IMR-90 (cell line): ENCODE results near the gene HTR2A. TPM values are rescaled to one million over a fixed set of nuclear protein-coding genes. Genes with fewer than 3 reads are reported as not detected.

Experiments used
- ATAC-seq: fragments of 200-7000 bp; cut with Tn5 transposase; 2 replicates; pipeline ENCODE4 v1.9.1; 2020; ENCODE audit warnings: low read depth, mild to moderate bottlenecking, moderate library complexity
- BruUV-seq: library from RNA; stranded (reverse); fragments of 400-500 nt; replicated peaks from 2 replicates; lab custom pipeline; 2021; lab: Mats Ljungman, UMichigan
- CTCF ChIA-PET: fragments of 300-600 bp; formaldehyde crosslinking; extraction: SDS; loops from one replicate; lab custom pipeline; 2021; ENCODE audit warnings: antibody characterized with exemption; lab: Yijun Ruan, JAX
- POLR2A ChIA-PET: fragments of 300-600 bp; sonication (Branson Sonifier 250); formaldehyde crosslinking; loops from one replicate; lab custom pipeline; 2022; ENCODE audit warnings: antibody characterized with exemption; ENCODE audit not compliant: unreplicated experiment; lab: Charles Lee
- DNase-seq: peaks from one replicate; pipeline ENCODE4 v3.0.0; 2013
- H2AFZ ChIP-seq: replicated peaks from 2 replicates; pipeline ENCODE3; 2013; ENCODE audit warnings: low read length, mild to moderate bottlenecking; ENCODE audit not compliant: poor library complexity
- H2AK5ac ChIP-seq: 2 replicates; pipeline ENCODE4 v1.6.1; 2013; ENCODE audit warnings: low read depth, low read length, inconsistent platforms
- H2AK9ac ChIP-seq: replicated peaks from 2 replicates; pipeline ENCODE3; 2013; ENCODE audit warnings: mild to moderate bottlenecking, low read depth, low read length, moderate library complexity; ENCODE audit not compliant: poor library complexity
- H2BK120ac ChIP-seq: 2 replicates; pipeline ENCODE4 v1.6.1; 2013; ENCODE audit warnings: low read depth, low read length, inconsistent platforms
- H2BK15ac ChIP-seq: 3 replicates; pipeline ENCODE4 v1.6.1; 2013; ENCODE audit warnings: low read depth, low read length, inconsistent platforms
- H2BK20ac ChIP-seq: 2 replicates; pipeline ENCODE4 v1.6.1; 2013; ENCODE audit warnings: low read depth, mild to moderate bottlenecking, inconsistent platforms, low read length, moderate library complexity
- H2BK5ac ChIP-seq: 2 replicates; pipeline ENCODE4 v1.6.1; 2013; ENCODE audit warnings: mild to moderate bottlenecking, low read depth, low read length, inconsistent platforms; ENCODE audit not compliant: poor library complexity, severe bottlenecking
- H3K14ac ChIP-seq: replicated peaks from 2 replicates; pipeline ENCODE4 v1.6.1; 2013; ENCODE audit warnings: low read depth, low read length, inconsistent platforms
- H3K18ac ChIP-seq: 2 replicates; pipeline ENCODE4 v1.6.1; 2013; ENCODE audit warnings: low read depth, low read length, control low read depth
- H3K23ac ChIP-seq: 2 replicates; pipeline ENCODE4 v1.6.1; 2013; ENCODE audit warnings: low read depth, low read length, inconsistent platforms
- H3K27ac ChIP-seq: 2 replicates; pipeline ENCODE4 v1.5.1; 2013; ENCODE audit warnings: mild to moderate bottlenecking, control low read depth, low read length; ENCODE audit not compliant: insufficient read depth
- H3K27me3 ChIP-seq: 2 replicates; pipeline ENCODE4 v1.6.1; 2013; ENCODE audit warnings: low read length; ENCODE audit not compliant: control insufficient read depth, insufficient read depth
- H3K36me3 ChIP-seq: 2 replicates; pipeline ENCODE4 v1.6.1; 2013; ENCODE audit warnings: low read length, mixed read lengths; ENCODE audit not compliant: control insufficient read depth, insufficient read depth
- H3K4ac ChIP-seq: 2 replicates; pipeline ENCODE4 v1.6.1; 2013; ENCODE audit warnings: low read depth, low read length, inconsistent platforms
- H3K4me1 ChIP-seq: 2 replicates; pipeline ENCODE4 v1.6.1; 2013; ENCODE audit warnings: low read length, mixed read lengths; ENCODE audit not compliant: control insufficient read depth, insufficient read depth
- H3K4me2 ChIP-seq: 2 replicates; pipeline ENCODE4 v1.6.1; 2013; ENCODE audit warnings: low read depth, mild to moderate bottlenecking, control low read depth, low read length, moderate library complexity
- H3K4me3 ChIP-seq: 2 replicates; pipeline ENCODE4 v1.5.1; 2013; ENCODE audit warnings: low read depth, mild to moderate bottlenecking, control low read depth, low read length, moderate library complexity; ENCODE audit not compliant: insufficient read depth
- H3K56ac ChIP-seq: 2 replicates; pipeline ENCODE4 v1.6.1; 2013; ENCODE audit warnings: low read length, inconsistent platforms; ENCODE audit not compliant: insufficient read depth; ENCODE audit errors: extremely low read depth
- H3K79me1 ChIP-seq, 2 experiments: 2 replicates each; pipeline ENCODE4 v1.6.1; 2013; ENCODE audit warnings: low read length in 2 of 2, inconsistent platforms in 1 of 2, low read depth in 1 of 2
- H3K9ac ChIP-seq: 2 replicates; pipeline ENCODE4 v1.6.1; 2013; ENCODE audit warnings: low read depth, low read length, control low read depth
- H3K9me1 ChIP-seq: 2 replicates; pipeline ENCODE4 v1.6.1; 2013; ENCODE audit warnings: low read length, inconsistent platforms; ENCODE audit not compliant: insufficient read depth
- H3K9me3 ChIP-seq: 2 replicates; pipeline ENCODE4 v1.6.1; 2013; ENCODE audit warnings: low read length; ENCODE audit not compliant: control insufficient read depth, insufficient read depth
- H4K20me1 ChIP-seq: 2 replicates; pipeline ENCODE4 v1.6.1; 2013; ENCODE audit warnings: low read length, inconsistent platforms; ENCODE audit not compliant: insufficient read depth
- H4K5ac ChIP-seq: 2 replicates; pipeline ENCODE4 v1.6.1; 2013; ENCODE audit warnings: mild to moderate bottlenecking, low read depth, low read length, control low read depth
- H4K8ac ChIP-seq, 2 experiments: 2 replicates each; pipeline ENCODE4 v1.6.1; 2013; ENCODE audit warnings: low read depth in 2 of 2, low read length in 2 of 2, control low read depth in 1 of 2, inconsistent platforms in 1 of 2
- H4K91ac ChIP-seq: 2 replicates; pipeline ENCODE4 v1.6.1; 2013; ENCODE audit warnings: low read depth, low read length, inconsistent platforms; ENCODE audit not compliant: insufficient read depth
- CEBPB ChIP-seq: IDR thresholded peaks from 2 replicates; pipeline ENCODE4 v1.6.1; 2012; ENCODE audit warnings: low read depth, low read length, improper control_type of control experiment
- MXI1 ChIP-seq: IDR thresholded peaks from 2 replicates; pipeline ENCODE4 v1.6.1; 2012; ENCODE audit warnings: low read depth, mild to moderate bottlenecking, low read length, moderate library complexity, borderline replicate concordance
- RAD21 ChIP-seq: IDR thresholded peaks from 2 replicates; pipeline ENCODE4 v1.6.1; 2012; ENCODE audit warnings: low read length, improper control_type of control experiment
- WGBS, 2 experiments: methylation state at CpG; one replicate each; pipeline versions ENCODE4 v1.1.5 to v1.1.7; 2013; ENCODE audit warnings: missing lambda C conversion rate in 2 of 2; ENCODE audit not compliant: insufficient read length in 1 of 2; ENCODE audit errors: extremely low coverage in 2 of 2; 5-methylcytosine and 5-hydroxymethylcytosine counted together
- dilution Hi-C: fragments of 300-500 bp; cut with HindIII; formaldehyde crosslinking; loops from one replicate; pipeline ENCODE4 v1.14.3; 2018; ENCODE audit warnings: low sequenced_read_pairs; ENCODE audit not compliant: unreplicated experiment
- in situ Hi-C: fragments of 300-500 bp; cut with MboI; formaldehyde crosslinking; loops from 3 replicates; pipeline ENCODE4 v1.14.3; 2019; ENCODE audit warnings: low sequenced_read_pairs, inconsistent platforms, mixed read lengths
- intact Hi-C: fragments of 100-400 bp; cut with micrococcal nuclease; formaldehyde crosslinking; loops from 2 replicates; pipeline ENCODE4 v1.10.0; 2022
- polyA plus RNA-seq, 3 experiments: library from polyadenylated mRNA; depleted of rRNA; stranded (reverse); fragments of >200 nt; gene quantifications; 2 replicates each; pipeline ENCODE4 v1.2.3, GENCODE V29; 2012; ENCODE audit warnings: low replicate concordance in 1 of 3
- total RNA-seq: library from RNA; depleted of rRNA; stranded (reverse); fragments of >200 nt; gene quantifications from 2 replicates; pipeline ENCODE4 v1.2.3, GENCODE V29; 2012

Gene HTR2A
- total and polyA plus RNA-seq, 2 of the 4 experiments (the other 2 are of a cell fraction) = 0.02 TPM; not detected in 1

DNA sequence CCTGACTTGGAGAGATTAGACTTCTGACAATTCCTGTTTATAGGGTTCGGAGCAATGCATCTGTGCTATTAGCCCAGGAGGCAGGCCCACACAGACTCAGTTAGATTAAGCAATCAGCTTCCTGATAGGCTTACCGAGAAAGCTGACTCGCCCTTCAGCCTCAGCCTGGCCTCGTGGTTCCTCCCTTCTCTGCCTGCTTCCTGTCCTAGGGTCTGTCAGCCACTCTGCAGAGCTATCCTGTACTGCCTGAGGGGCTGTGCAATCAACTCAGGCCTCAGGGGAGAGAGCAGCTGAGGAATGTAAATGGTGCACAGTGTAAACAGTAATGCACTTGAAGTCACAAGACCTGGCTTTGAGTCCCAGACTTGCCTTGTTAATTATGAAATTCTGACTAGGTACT, 30.7 kb downstream of the HTR2A start:
- Histone ChIP-seq H3K23ac (no peak overlapping the region), H3K4me1 (no peaks in the 10 kb centered on the region), H3K27ac (no peak overlapping the region), H3K27me3 (peaks cover 2% of the 10 kb centered on the region; the same call in 1 of the 2 replicates), H3K4ac (no peak overlapping the region), H3K18ac (no peak overlapping the region), H3K56ac (no peak overlapping the region), H3K14ac (no peak overlapping the region), H2AK9ac (no peak overlapping the region), H2AK5ac (no peak overlapping the region), H2BK5ac (no peak overlapping the region), H3K9ac (no peak overlapping the region), H4K20me1 (no peaks in the 10 kb centered on the region), H2AFZ (peak overlapping the region; percentile 38), H3K9me3 (no peaks in the 10 kb centered on the region), H4K8ac (no peak overlapping the region), H4K91ac (no peak overlapping the region), H3K36me3 (no peaks in the 10 kb centered on the region), H2BK15ac (no peak overlapping the region), H2BK20ac (no peak overlapping the region), H3K4me2 (no peak overlapping the region), H4K5ac (no peak overlapping the region), H2BK120ac (no peak overlapping the region), H3K4me3 (no peak overlapping the region), H3K9me1 (no peaks in the 10 kb centered on the region), H3K79me1 (no peaks in the 10 kb centered on the region)
- TF ChIP-seq CEBPB (peak; percentile 86), RAD21 (no peak), MXI1 (0 out of 2 replicates have a peak, but pooled peaks have one; percentile 29)
- dilution Hi-C loops (no loop called here), in situ Hi-C loops (no loop called here), intact Hi-C loops (no loop called here)
- 20% methylated on average over 1 of the region's 4 CpGs; no CpG with 5 or more reads in 1 of the 2 experiments for whole genome bisulfite sequencing, 2 experiments
- ChIA-PET CTCF (interaction anchor here (0.6 kb wide), 1 partner anchor 97 kb away, joined by 3 read pairs; no protein-coding TSS in a partner anchor), POLR2A (no interaction called here)
- BruUV-seq = no TSS peak
- peak; percentile 98 for ATAC-seq
- peak; percentile 63 for DNase-seq
